Measurements from ENCODE around the gene MRPL51. TPM values are rescaled to one million over a fixed set of nuclear protein-coding genes. Genes with fewer than 3 reads are reported as not detected.

MRPL51 gene
- total and polyA plus RNA-seq, 10 of the 15 experiments (the other 5 are each of a cell fraction or from before 2014, with no cell fraction given) = 137 to 1,202 (median 267) TPM

GRCh38 chr12:6450091-6450868, 42.8 kb downstream of the MRPL51 start:
- Histone ChIP-seq H4K20me1 (ENCODE audit: control insufficient read depth, insufficient read depth) (no peaks in the 10 kb centered on the region), H3K4me1 (ENCODE audit: control insufficient read depth, insufficient read depth, low read length) (peaks cover 38% of the 10 kb centered on the region), H3K36me3 (ENCODE audit: control insufficient read depth in 2 of 2, insufficient read depth in 2 of 2, low read length in 1 of 2) (peaks cover 1 to 10% of the 10 kb centered on the region in 2 experiments), H2AFZ (ENCODE audit: control insufficient read depth, low read depth, low read length) (no peak overlapping the region), H3K27ac (ENCODE audit: control insufficient read depth, insufficient read depth) (peak overlapping the region; percentile 98), H3K79me2 (ENCODE audit: control insufficient read depth, insufficient read depth, low read length) (peaks cover 78% of the 10 kb centered on the region), H3K27me3 (replicated peaks in 1 of 2; ENCODE audit: control insufficient read depth in 2 of 2, insufficient read depth in 2 of 2, low read length in 1 of 2) (no peaks in the 10 kb centered on the region), H3K9me3 (replicated peaks; ENCODE audit: control insufficient read depth, insufficient read depth, low read length) (no peaks in the 10 kb centered on the region), H3K4me2 (ENCODE audit: control insufficient read depth, insufficient read depth) (peak overlapping the region; percentile 99), H3K9ac (ENCODE audit: control insufficient read depth, insufficient read depth, low read length) (peak overlapping the region; percentile 92), H3K4me3 (peak overlapping the region; percentile 83)
- in situ Hi-C loops (cut with MboI) = no loop called here
- ChIA-PET POLR2A (interaction anchor here (0.8 to 17.5 kb wide), 10 partner anchors 7 to 114 kb away, joined by 3 to 384 read pairs (median 26); partner anchors contain the start of genes CD27 and VAMP1), CTCF (interaction anchor here (1.6 to 5.3 kb wide), 8 partner anchors 11 to 116 kb away, joined by 3 to 48 read pairs (median 12); partner anchors contain the start of gene VAMP1), SMC1A (ENCODE audit: uncharacterized antibody, unreplicated experiment) (interaction anchor here (0.8 to 8.0 kb wide), 8 partner anchors 8 to 24 kb away, joined by 3 to 90 read pairs (median 16); no protein-coding TSS in a partner anchor), RAD21 (ENCODE audit: unreplicated experiment) (interaction anchor here (1.0 to 17.1 kb wide), 9 partner anchors 9 to 127 kb away, joined by 3 to 319 read pairs (median 5); partner anchors contain the start of gene VAMP1)
- DNase-seq (ENCODE audit: low read depth, low spot score) (no peak), FAIRE-seq (no peak), ATAC-seq (no peak)
- TF ChIP-seq MLLT1 (IDR thresholded peaks at IDR 0.05) = peak; percentile 78
- TF ChIP-seq GATAD2B (conservative IDR thresholded peaks at IDR 0.05; ENCODE audit: low read depth) = no peak
- TF ChIP-seq CEBPZ (IDR thresholded peaks at IDR 0.05; ENCODE audit: low read depth, low read length) = no peak
- no peak for TF ChIP-seq POLR2A (IDR thresholded peaks at IDR 0.05; ENCODE audit: low read depth, low read length)
- TF ChIP-seq RAD21 (IDR thresholded peaks at IDR 0.05; ENCODE audit: insufficient read depth, low read depth, low read length) = no peak
- 0 out of 2 replicates have a peak, but pooled peaks have one; percentile 34 for TF ChIP-seq SMARCA5 (IDR thresholded peaks at IDR 0.05)
- intact Hi-C loops (cut with micrococcal nuclease; ENCODE audit: unreplicated experiment) = no loop called here
- 95% methylated on average over 16 of the region's 16 CpGs for WGBS (ENCODE audit: insufficient coverage, insufficient replicate concordance, low lambda C conversion rate, missing lambda C conversion rate)
- BruUV-seq (replicated peaks) = TSS peak; percentile 56

Measured in GM12878 (cell line).